A673 (cell line): ENCODE measurements around the gene MSH2.

ENCODE experiments used
- EZH2 ChIP-seq: fragments of 200-600 bp; sonication (generic); IDR thresholded peaks from 2 replicates; pipeline ENCODE4 v1.6.1; 2017; ENCODE audit warnings: borderline replicate concordance, low read depth, mild to moderate bottlenecking, mixed read lengths, antibody characterized with exemption, low read length; ENCODE audit not compliant: poor library complexity, severe bottlenecking
- TF ChIP-seq, protein P1 (sequence below): fragments of 300-800, 200-600 bp; sonication (generic); conservative IDR thresholded peaks from 2 replicates; pipeline ENCODE4 v1.5.1; 2017; ENCODE audit warnings: low read depth, mild to moderate bottlenecking, antibody characterized with exemption, low read length, moderate library complexity, mixed read lengths

DNA sequence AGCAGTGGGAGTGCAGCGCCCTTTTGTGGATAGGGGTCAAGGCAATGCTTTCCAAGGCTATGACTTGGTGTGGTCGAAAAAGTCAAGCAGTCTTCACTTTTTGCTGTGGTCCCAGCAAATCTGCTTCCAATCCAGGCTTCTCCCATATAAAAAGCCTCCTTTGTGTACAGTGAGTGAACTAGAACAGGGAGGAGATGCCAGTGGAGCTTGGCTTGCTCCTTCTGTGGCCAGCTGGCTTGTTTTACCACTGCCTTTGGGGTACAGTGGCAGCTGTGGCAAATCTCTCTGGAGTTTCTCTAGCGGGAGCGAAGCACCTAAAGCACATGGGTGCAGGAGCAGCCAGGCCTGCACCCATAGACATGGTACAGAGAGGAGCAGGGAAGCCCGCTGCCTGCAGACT is 103.5 kb downstream of the MSH2 start:
- TF ChIP-seq, protein P1, sequence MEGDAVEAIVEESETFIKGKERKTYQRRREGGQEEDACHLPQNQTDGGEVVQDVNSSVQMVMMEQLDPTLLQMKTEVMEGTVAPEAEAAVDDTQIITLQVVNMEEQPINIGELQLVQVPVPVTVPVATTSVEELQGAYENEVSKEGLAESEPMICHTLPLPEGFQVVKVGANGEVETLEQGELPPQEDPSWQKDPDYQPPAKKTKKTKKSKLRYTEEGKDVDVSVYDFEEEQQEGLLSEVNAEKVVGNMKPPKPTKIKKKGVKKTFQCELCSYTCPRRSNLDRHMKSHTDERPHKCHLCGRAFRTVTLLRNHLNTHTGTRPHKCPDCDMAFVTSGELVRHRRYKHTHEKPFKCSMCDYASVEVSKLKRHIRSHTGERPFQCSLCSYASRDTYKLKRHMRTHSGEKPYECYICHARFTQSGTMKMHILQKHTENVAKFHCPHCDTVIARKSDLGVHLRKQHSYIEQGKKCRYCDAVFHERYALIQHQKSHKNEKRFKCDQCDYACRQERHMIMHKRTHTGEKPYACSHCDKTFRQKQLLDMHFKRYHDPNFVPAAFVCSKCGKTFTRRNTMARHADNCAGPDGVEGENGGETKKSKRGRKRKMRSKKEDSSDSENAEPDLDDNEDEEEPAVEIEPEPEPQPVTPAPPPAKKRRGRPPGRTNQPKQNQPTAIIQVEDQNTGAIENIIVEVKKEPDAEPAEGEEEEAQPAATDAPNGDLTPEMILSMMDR, result no peak
- TF ChIP-seq EZH2, result no peak
